Hematopoietic multipotent progenitor cell treated with erythropoietin and hydrocortisone succinate and interleukin-3 and kit ligand, for 15 days (in vitro differentiated cells): ENCODE measurements around the gene KAT7.
A peak's percentile ranks its signal among the peaks of the same experiment; 100 is the strongest.

Experiments
- DNase-seq: peaks from one replicate; pipeline ENCODE4 v3.0.0-alpha.2; 2015; ENCODE audit warnings: low spot score

Gene KAT7

GRCh38 chr17:49809056-49809455, 20.6 kb downstream of the KAT7 start:
- DNase-seq: no peak

GRCh38 chr17:49814781-49815529, 26.5 kb downstream of the KAT7 start:
- no peak for DNase-seq

DNA sequence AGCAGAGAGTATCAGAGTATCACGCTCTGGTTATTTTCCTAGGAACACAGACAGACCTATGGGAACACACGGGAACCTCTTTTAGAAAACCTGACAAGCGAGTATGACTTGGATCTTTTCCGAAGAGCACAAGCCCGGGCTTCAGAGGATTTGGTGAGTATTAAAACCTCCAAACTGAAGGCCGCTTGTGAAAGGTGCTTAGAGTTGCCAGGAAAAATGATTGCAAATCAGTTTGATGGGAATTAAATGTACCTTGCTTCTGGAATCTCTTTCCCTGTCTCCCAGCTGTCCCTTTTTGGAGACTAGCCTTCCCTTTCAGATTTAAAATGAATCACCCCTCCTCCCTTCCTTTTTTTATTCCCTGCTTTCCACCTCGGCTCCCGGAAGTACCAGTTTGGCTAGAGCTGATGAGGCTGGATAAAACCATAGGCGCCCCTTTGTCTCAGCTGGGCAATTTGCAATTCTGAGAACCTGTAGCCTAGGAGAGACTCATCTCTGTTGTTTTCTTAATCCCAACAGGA, 27.3 kb downstream of the KAT7 start:
- DNase-seq: no peak

DNA sequence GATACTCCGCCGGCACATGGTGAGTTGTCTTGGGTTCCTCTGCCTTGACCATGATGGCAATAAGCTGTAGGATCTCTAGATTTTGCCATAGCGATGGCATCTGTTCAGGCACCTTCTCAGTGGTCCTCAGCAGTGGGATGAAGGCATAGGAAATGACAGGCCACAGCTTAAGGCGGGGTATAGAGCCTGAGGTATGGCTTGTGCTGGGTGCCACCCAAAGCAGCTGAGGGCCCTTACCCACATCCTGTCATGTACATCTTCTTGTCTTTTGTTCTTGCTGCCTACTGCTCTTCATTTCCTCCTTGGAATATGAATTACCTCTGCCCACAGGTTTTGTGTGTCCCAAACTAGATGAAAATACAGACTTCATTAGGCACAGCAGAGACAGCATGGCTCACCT, 29.5 kb downstream of the KAT7 start:
- DNase-seq: no peak

GRCh38 chr17:49819138-49819537, 30.7 kb downstream of the KAT7 start:
- DNase-seq: no peak

- no peak for DNase-seq
Measured at GRCh38 chr17:49819651-49820050, 31.2 kb downstream of the KAT7 start.

- no peak for DNase-seq
Measured at GRCh38 chr17:49820773-49821172, 32.3 kb downstream of the KAT7 start.

GRCh38 chr17:49821466-49821865, 33.0 kb downstream of the KAT7 start:
- DNase-seq: no peak

GRCh38 chr17:49821916-49822315, 33.4 kb downstream of the KAT7 start:
- DNase-seq: no peak

- DNase-seq: no peak
Measured at GRCh38 chr17:49822829-49823228, 34.3 kb downstream of the KAT7 start.

DNA sequence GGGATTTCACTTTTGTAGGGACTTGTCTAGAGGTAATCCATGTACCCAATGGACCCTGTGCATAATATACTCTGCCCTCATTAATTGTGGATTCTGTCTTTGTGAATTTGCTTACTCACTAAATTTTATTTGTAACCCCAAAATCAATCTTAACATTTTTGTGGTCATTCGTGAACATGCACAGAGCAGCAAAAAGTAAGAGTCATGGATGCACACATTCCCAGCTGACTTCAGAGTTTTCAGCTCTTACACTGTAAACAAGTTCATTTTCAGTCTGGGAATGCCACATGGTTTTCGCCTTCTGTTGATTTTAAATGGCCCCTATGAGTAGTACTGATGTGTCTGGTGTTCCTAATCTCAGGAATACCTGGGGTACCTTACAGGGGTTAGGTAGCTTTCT, 35.1 kb downstream of the KAT7 start:
- no peak for DNase-seq

DNA sequence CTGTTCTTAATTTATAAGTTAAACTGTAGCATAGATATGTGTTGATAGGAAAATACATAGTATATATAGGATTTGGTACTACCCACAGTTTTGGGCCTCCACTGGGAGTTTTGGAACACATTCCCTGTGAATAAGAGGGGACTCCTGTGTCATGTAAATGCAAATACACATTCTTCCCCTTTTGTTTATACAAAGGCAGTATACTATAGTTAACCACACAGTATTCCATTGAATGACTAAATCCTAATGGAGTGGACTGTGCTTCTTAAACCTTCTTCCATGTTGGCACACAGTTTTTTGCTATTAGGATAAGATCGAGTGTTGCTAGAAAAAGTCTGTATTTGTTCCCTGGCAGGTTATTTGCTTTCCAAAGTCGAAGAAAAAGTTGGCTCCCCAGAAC, 37.2 kb downstream of the KAT7 start:
- DNase-seq: no peak

DNA sequence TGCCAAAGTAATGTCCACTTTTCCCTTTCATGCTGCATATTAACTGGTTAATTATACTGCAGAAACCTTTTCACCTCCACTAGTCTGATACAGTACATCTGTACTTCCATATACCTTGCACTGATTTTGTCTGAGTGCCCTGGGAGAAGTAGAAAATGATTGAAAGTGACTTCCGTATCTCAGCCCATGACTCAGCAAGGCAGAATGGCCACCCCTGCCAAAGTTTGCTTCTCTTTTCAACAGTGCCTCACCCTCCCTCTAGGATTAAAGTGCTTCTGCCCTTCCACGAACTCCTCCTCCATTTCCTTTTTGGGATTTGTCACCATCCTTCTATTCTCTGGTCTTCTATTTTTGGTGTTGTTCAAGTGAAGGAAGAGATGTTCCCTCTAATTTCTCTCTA, 39.8 kb downstream of the KAT7 start:
- peak; percentile 28 for DNase-seq

DNA sequence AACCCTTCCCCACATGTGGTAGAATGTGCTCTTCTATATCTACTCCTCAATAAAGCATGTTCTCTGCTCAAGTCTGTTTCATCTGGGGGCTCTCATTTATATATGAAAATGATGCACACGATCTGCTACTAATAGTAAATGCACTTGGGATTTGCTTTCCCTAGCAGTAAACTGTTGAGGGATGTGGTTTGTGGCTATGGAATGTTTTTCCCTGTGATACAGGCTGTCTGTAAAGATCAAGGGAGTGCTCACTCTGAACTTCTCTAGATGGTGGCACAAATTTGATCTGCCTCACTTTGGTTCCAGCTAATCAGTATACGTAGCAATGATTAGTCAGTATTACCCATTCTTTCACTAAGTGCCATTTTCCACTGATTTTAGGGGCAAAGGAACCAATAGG, 40.5 kb downstream of the KAT7 start:
- no peak for DNase-seq

- DNase-seq: no peak
Measured at GRCh38 chr17:49830605-49831004, 42.1 kb downstream of the KAT7 start.

DNA sequence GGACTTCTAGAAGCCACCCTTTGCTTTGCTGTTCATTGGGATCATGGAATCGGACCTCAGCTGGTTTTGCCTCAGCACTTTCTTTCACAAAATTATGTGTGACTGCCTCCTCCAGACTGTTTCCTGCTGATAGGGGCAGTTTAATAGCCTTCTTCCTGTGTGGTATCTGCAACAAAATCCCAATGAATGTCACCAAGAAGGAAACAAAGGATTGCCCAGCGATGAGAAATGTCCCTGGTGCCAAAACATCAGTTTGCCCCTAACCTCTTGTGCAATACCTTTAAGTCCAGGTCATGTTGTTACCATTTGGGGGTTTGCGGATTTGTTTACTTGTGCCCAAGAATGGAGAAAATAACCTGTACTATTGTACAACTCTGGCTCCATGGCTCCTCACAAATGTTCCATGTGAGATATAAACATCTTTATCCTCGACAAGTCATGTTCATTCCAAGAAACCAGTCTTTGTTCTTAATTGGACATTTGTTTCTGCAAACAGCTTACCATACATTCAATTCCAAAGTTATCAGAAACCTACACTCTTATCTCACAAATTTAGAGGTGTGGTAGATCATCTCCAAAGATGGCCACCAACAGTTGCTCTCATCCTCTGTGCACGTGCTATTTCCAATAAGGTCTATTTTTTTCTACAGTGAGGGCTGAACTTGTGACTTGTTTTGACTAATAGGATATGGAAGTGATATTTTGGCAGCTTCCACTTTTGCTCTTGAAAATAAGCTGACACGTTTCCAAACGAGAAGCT, 44.5 kb downstream of the KAT7 start:
- no peak for DNase-seq

GRCh38 chr17:49834118-49834743, 45.8 kb downstream of the KAT7 start:
- DNase-seq: no peak

DNA sequence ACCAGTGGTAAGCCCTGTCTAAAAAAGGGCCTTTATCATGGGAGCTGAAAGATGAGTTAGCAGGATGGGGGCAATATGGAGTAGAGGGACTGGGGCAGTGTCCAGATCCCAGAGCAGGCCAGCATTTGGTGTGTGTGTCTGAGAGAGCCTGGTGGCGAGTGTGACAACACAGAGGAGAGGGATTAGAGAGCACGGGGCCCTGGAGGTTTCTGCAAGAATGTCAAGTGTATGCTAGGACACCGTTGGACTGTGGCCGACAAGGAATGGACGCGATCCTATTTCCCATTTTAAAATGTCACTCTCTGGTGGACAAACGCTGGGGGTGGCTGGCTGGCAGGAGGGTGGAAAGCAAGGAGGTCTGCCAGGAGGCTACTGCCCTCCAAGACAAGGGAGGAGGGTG, 47.0 kb downstream of the KAT7 start:
- DNase-seq: no peak

DNA sequence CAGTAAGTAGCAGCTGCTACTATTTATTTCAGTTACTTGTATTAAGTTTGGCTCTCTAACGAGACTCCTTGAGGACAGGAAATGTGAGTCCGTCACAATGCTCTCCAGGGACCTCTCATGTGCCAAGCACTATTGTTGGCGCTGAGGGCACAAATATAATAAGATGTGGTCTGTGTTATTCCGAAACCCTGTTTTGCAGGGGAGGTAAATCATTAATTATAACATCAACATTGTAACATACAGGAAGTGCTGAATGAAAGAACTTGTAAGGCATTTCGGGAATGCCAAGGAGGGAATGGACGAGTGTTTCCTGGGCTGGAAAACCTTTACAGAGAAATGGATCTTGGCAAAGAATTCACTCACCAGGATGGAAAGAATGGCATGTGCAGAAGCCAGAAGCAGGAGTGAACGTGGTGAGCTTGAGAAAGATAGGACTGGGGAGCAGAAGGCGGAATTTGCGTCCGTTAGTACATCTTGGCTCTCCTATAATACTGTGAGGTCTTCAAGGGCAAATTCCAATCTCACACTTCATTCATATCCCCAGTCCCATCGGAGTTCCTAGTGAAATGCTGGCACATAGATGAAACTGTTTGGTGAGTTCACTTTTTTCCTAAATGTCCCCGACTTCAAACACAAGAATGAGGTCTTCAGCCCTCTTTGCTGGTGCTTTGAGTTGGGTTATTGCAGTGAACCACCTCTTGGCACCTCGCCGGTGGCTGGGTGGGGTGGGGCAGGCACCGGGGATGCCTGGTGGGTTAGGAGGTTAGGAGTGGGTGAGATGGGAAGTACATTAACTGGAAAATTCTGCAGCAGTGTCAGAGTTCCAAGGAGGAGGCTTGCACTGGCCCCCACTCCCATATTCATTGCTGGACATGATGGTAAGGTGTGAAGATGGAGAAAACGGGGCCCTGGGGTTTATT, 47.9 kb downstream of the KAT7 start:
- no peak for DNase-seq

DNA sequence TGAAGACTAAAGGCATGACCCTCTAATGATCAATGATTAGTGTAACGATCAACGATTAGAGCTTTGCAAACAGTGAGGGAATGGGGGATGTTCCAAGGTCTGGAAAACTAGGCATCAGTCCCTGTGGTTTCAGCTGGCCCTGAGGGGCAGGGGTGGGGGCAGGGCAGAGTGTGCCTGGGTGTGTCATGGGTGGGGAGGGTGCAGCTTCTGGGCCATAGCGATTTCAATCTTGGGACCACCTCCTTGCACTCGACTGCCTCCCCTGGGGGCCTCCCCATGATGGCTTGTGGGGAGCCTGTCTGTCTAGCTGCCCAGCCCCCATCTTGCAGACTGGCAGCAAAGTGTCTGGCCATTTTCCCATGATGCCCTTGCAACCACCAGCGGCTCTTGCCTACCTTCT, 51.0 kb downstream of the KAT7 start:
- no peak for DNase-seq

DNA sequence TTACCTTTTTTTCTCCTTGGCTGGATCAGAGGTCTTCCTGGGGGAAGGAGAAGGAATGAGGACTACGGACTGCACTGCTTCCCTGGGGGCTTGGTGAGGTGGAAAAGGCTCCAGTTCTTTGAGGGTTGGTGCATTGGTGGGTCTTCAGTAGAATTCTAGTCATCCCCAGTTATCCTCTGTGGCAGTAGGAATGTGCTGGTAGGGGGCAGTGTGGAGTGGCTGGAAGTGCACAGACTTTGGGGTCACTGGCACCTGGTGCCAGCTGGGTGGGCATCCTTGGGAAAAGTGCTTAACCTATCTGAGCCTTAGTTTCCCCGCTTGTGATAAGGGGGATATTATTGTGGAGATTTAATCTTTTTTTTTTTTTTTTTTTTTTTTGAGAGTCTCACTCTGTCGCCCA, 53.1 kb downstream of the KAT7 start:
- DNase-seq: no peak

- no peak for DNase-seq
Measured at GRCh38 chr17:49842371-49842770, 53.9 kb downstream of the KAT7 start.
